HCT116 (cell line): ENCODE data around the gene ATP6V0A1. TPM values are rescaled to one million over a fixed set of nuclear protein-coding genes. Genes with fewer than 3 reads are reported as not detected.
"Not testable (repeated sequence)": the region's sequence is repeated elsewhere in the genome, so short reads cannot be mapped to it uniquely, and the experiment has no call there.

Experiments used
- ATAC-seq: fragments of 200-7000 bp; cut with Tn5 transposase; 2 replicates; pipeline ENCODE4 v1.9.1; 2020; ENCODE audit warnings: mild to moderate bottlenecking, moderate library complexity
- BruUV-seq: library from RNA; stranded (reverse); fragments of 400-500 nt; replicated peaks from 2 replicates; lab custom pipeline; 2021; lab: Mats Ljungman, UMichigan
- CTCF ChIA-PET: fragments of 300-600 bp; sonication (Branson Sonifier 250); formaldehyde crosslinking; loops from one replicate; lab custom pipeline; 2021; ENCODE audit warnings: antibody characterized with exemption; lab: Charles Lee
- POLR2A ChIA-PET: fragments of 300-600, 350-600 bp; sonication (Branson Sonifier 250); formaldehyde crosslinking; loops from one replicate; lab custom pipeline; 2021; ENCODE audit warnings: antibody characterized with exemption; lab: Charles Lee
- RAD21 ChIA-PET, 2 experiments: fragments of 300-600 bp; sonication (Branson Sonifier 250); formaldehyde crosslinking; loops; one replicate each; lab custom pipeline; 2023; ENCODE audit warnings: low total read pairs in 2 of 2; ENCODE audit not compliant: uncharacterized antibody in 2 of 2, unreplicated experiment in 2 of 2, low non-redundant PET in 1 of 2; lab: Charles Lee
- DNase-seq: peaks from one replicate; pipeline ENCODE4 v3.0.0-alpha.2; 2010; ENCODE audit warnings: low read depth, low spot score
- H2AFZ ChIP-seq: fragments of 200-600 bp; shearing (Covaris generic), sonication (generic); 2 replicates; pipeline ENCODE4 v1.6.1; 2017; ENCODE audit warnings: low read depth, mixed run types, mixed read lengths, antibody characterized with exemption, low read length; ENCODE audit not compliant: poor library complexity, severe bottlenecking
- H3K27ac ChIP-seq: 2 replicates; pipeline ENCODE4 v1.5.1; 2012; ENCODE audit warnings: low read depth, low read length
- H3K27me3 ChIP-seq: fragments of 200-600 bp; sonication (generic); 2 replicates; pipeline ENCODE4 v1.6.1; 2016; ENCODE audit warnings: mixed run types, low read length, mixed read lengths; ENCODE audit not compliant: insufficient read depth
- H3K36me3 ChIP-seq, 2 experiments: fragments of 200-500 bp in 1 of 2; fragments of 200-600 bp in 1 of 2; sonication (Bioruptor generic) in 1 of 2; sonication (generic) in 1 of 2; 2 replicates each; pipeline versions ENCODE4 v1.5.1 to v1.6.1; 2014 to 2016; ENCODE audit warnings: low read length in 2 of 2, inconsistent platforms in 1 of 2, mixed read lengths in 1 of 2, mixed run types in 1 of 2; ENCODE audit not compliant: insufficient read depth in 2 of 2, control insufficient read depth in 1 of 2
- H3K4me1 ChIP-seq, 2 experiments: fragments of 200-600 bp in 1 of 2; sonication (generic) in 1 of 2; 2 replicates each; pipeline versions ENCODE4 v1.5.1 to v1.6.1; 2012 to 2017; ENCODE audit warnings: low read length in 2 of 2, inconsistent platforms in 1 of 2, mild to moderate bottlenecking in 1 of 2, mixed read lengths in 1 of 2, mixed run types in 1 of 2, moderate library complexity in 1 of 2; ENCODE audit not compliant: insufficient read depth in 2 of 2, control insufficient read depth in 1 of 2
- H3K4me2 ChIP-seq: fragments of 200-600 bp; sonication (generic); 2 replicates; pipeline ENCODE4 v1.6.1; 2017; ENCODE audit warnings: mixed run types, low read length, mixed read lengths
- H3K4me3 ChIP-seq, 2 experiments: fragments of 200-600 bp in 1 of 2; sonication (generic) in 1 of 2; replicated peaks in 1 of 2; 2 replicates each; pipeline ENCODE4 v1.5.1; 2011 to 2016; ENCODE audit warnings: low read length in 2 of 2, control low read depth in 1 of 2, low read depth in 1 of 2, mild to moderate bottlenecking in 1 of 2, mixed read lengths in 1 of 2, mixed run types in 1 of 2
- H3K79me2 ChIP-seq: fragments of 200-600 bp; sonication (generic); 2 replicates; pipeline ENCODE4 v1.6.1; 2017; ENCODE audit warnings: mild to moderate bottlenecking, mixed run types, low read length, moderate library complexity, mixed read lengths; ENCODE audit not compliant: insufficient read depth
- H3K9ac ChIP-seq: fragments of 200-600 bp; sonication (generic); 2 replicates; pipeline ENCODE4 v1.6.1; 2016; ENCODE audit warnings: low read length, mixed read lengths
- H3K9me2 ChIP-seq: fragments of 200-600 bp; sonication (generic), shearing (Covaris generic); 2 replicates; pipeline ENCODE4 v1.6.1; 2017; ENCODE audit warnings: mixed run types, mild to moderate bottlenecking, moderate library complexity; ENCODE audit not compliant: insufficient read depth
- H3K9me3 ChIP-seq, 2 experiments: fragments of 200-500 bp in 1 of 2; fragments of 200-600 bp in 1 of 2; sonication (Bioruptor generic) in 1 of 2; sonication (generic) in 1 of 2; 2 replicates each; pipeline ENCODE4 v1.6.1; 2014 to 2017; ENCODE audit warnings: low read length in 2 of 2, mixed read lengths in 2 of 2, inconsistent platforms in 1 of 2, low read depth in 1 of 2, mild to moderate bottlenecking in 1 of 2, mixed run types in 1 of 2, moderate library complexity in 1 of 2; ENCODE audit not compliant: control insufficient read depth in 1 of 2, insufficient read depth in 1 of 2
- H4K20me1 ChIP-seq: fragments of 200-600 bp; sonication (generic), shearing (Covaris generic); 2 replicates; pipeline ENCODE4 v1.6.1; 2017; ENCODE audit warnings: mixed run types, mild to moderate bottlenecking, moderate library complexity; ENCODE audit not compliant: insufficient read depth
- CTCF ChIP-seq, 3 experiments: fragments of 200-600 bp in 1 of 3; sonication (generic) in 1 of 3; IDR thresholded peaks in 2 of 3; conservative IDR thresholded peaks in 1 of 3; 2 replicates each; pipeline ENCODE4 v1.5.1; 2012 to 2017; ENCODE audit warnings: low read depth in 2 of 3, low read length in 2 of 3, antibody characterized with exemption in 1 of 3, borderline replicate concordance in 1 of 3, control low read depth in 1 of 3, mild to moderate bottlenecking in 1 of 3, mixed read lengths in 1 of 3, mixed run types in 1 of 3, moderate library complexity in 1 of 3; ENCODE audit not compliant: insufficient read depth in 1 of 3
- EGR1 ChIP-seq: IDR thresholded peaks from 2 replicates; pipeline ENCODE4 v1.6.1; 2012; ENCODE audit warnings: low read depth
- POLR2AphosphoS5 ChIP-seq: IDR thresholded peaks from 2 replicates; pipeline ENCODE4 v1.6.1; 2011; ENCODE audit warnings: mild to moderate bottlenecking, low read depth, low read length, moderate library complexity
- RAD21 ChIP-seq: IDR thresholded peaks from 2 replicates; pipeline ENCODE4 v1.6.1; 2012; ENCODE audit warnings: low read depth, mild to moderate bottlenecking
- REST ChIP-seq: IDR thresholded peaks from 2 replicates; pipeline ENCODE4 v1.6.1; 2012; ENCODE audit warnings: low read depth
- SIN3A ChIP-seq: IDR thresholded peaks from 2 replicates; pipeline ENCODE4 v1.6.1; 2012; ENCODE audit warnings: low read depth
- SP1 ChIP-seq: IDR thresholded peaks from 2 replicates; pipeline ENCODE4 v1.6.1; 2012; ENCODE audit warnings: low read depth
- TCF7L2 ChIP-seq: IDR thresholded peaks from 2 replicates; pipeline ENCODE4 v1.7.0; 2011; ENCODE audit warnings: borderline replicate concordance, inconsistent platforms; ENCODE audit not compliant: insufficient read depth, insufficient read length; ENCODE audit errors: extremely low read depth
- ZBTB33 ChIP-seq: IDR thresholded peaks from 2 replicates; pipeline ENCODE4 v1.6.1; 2011; ENCODE audit warnings: mild to moderate bottlenecking, low read length, moderate library complexity; ENCODE audit not compliant: insufficient replicate concordance; ENCODE audit errors: extremely low read depth
- ZNF274 ChIP-seq: fragments of 200-500 bp; sonication (Bioruptor generic); IDR thresholded peaks from 2 replicates; pipeline ENCODE4 v1.6.1; 2014; ENCODE audit warnings: mild to moderate bottlenecking, low read depth, low read length, inconsistent platforms
- intact Hi-C: fragments of 100-400 bp; cut with micrococcal nuclease; formaldehyde crosslinking; loops from 2 replicates; pipeline ENCODE4 v1.10.0; 2022
- total RNA-seq: library from RNA; stranded (reverse); gene quantifications from one replicate; pipeline ENCODE4 v1.2.1, GENCODE V29; 2021; ENCODE audit not compliant: unreplicated experiment

The ATP6V0A1 gene
- total RNA-seq, 1 experiment from 2014 or later = 65.2 TPM

GRCh38 chr17:42552736-42553135 lies 94.1 kb downstream of the ATP6V0A1 start, which contains the start of gene HSD17B1:
TSS of gene HSD17B1 (plus strand) at chr17:42552923. CDS start at chr17:42552934, 11 bp downstream.
- intact Hi-C loops, CTCF ChIA-PET, H3K9me3 ChIP-seq, H3K36me3 ChIP-seq, RAD21 ChIA-PET, H3K9me2 ChIP-seq, H4K20me1 ChIP-seq, H2AFZ ChIP-seq, DNase-seq, BruUV-seq, ATAC-seq, POLR2A ChIA-PET, H3K27me3 ChIP-seq: not testable (repeated sequence)
- Histone ChIP-seq H3K4me3 (peak within 1 kb of the TSS; percentile 93 to 99), H3K79me2 (peaks cover 17% of the 10 kb centered on the region; the same call in 1 of the 2 replicates), H3K4me2 (peak within 1 kb of the TSS; percentile 86), H3K27ac (peak within 1 kb of the TSS; percentile 94), H3K4me1 (peaks cover 6 to 38% of the 10 kb centered on the region in 2 experiments), H3K9ac (peak within 1 kb of the TSS; percentile 97)

GRCh38 chr17:42553161-42553818 lies 94.6 kb downstream of the ATP6V0A1 start:
- Histone ChIP-seq H3K27ac (peak overlapping the region; percentile 94; the same call in 1 of the 2 replicates), H3K9me2 (no peaks in the 10 kb centered on the region), H3K27me3 (no peaks in the 10 kb centered on the region), H2AFZ (no peak overlapping the region), H3K4me1 (peaks cover 6 to 33% of the 10 kb centered on the region in 2 experiments), H3K36me3 (no peaks in the 10 kb centered on the region), H3K4me2 (peak overlapping the region; percentile 86), H3K9ac (peak overlapping the region; percentile 97), H3K4me3 (peak overlapping the region; percentile 93 to 99), H4K20me1 (no peaks in the 10 kb centered on the region), H3K79me2 (peaks cover 17% of the 10 kb centered on the region; the same call in 1 of the 2 replicates), H3K9me3 (no peaks in the 10 kb centered on the region)
- RAD21 ChIA-PET = no interaction called here
- ATAC-seq = no peak
- no peak for DNase-seq
- intact Hi-C loops = no loop called here
- BruUV-seq = no TSS peak
- POLR2A ChIA-PET = no interaction called here
- CTCF ChIA-PET = interaction anchor here (0.9 to 2.1 kb wide), 2 partner anchors 25 to 231 kb away, joined by 3 to 8 read pairs; partner anchors contain the start of gene PSMC3IP
- no peak for TF ChIP-seq POLR2AphosphoS5
- no peak for TF ChIP-seq SIN3A
- no peak for TF ChIP-seq REST
- TF ChIP-seq ZBTB33 = no peak
- no peak for TF ChIP-seq TCF7L2
- TF ChIP-seq RAD21 = no peak
- no peak for TF ChIP-seq CTCF (IDR thresholded peaks at IDR 0.05 in 2 of 3, conservative IDR thresholded peaks at IDR 0.05 in 1 of 3; ENCODE audit: borderline replicate concordance in 1 of 3, insufficient read depth in 1 of 3, low read depth in 2 of 3, low read length in 2 of 3)
- no peak for TF ChIP-seq ZNF274
- no peak for TF ChIP-seq SP1
- TF ChIP-seq EGR1 = no peak
